Small intestine (tissue), 7 donors: ENCODE results near the gene MDC1. TPM values are rescaled to one million over a fixed set of nuclear protein-coding genes. Genes with fewer than 3 reads are reported as not detected.
A peak's percentile ranks its signal among the peaks of the same experiment; 100 is the strongest.

Source experiments
- DNase-seq, 2 donors: peaks; one replicate each; pipeline versions ENCODE4 v3.0.0 to v3.0.0-alpha.2; 2013
- FAIRE-seq: peaks from 2 replicates; lab custom pipeline; 2012; peaks lifted over from hg19 to GRCh38; lab: Jason Lieb, UNC
- H3K27ac ChIP-seq, 3 donors: one replicate each; pipeline ENCODE4 v1.5.1; 2013; ENCODE audit warnings: low read length in 2 of 3, mild to moderate bottlenecking in 2 of 3, control low read depth in 1 of 3, inconsistent platforms in 1 of 3, low read depth in 1 of 3, moderate library complexity in 1 of 3
- H3K27me3 ChIP-seq, 3 donors: one replicate each; pipeline ENCODE4 v1.6.1; 2013; ENCODE audit warnings: low read length in 3 of 3, inconsistent platforms in 1 of 3; ENCODE audit not compliant: control insufficient read depth in 3 of 3, insufficient read depth in 3 of 3
- H3K36me3 ChIP-seq, 3 donors: one replicate each; pipeline ENCODE4 v1.6.1; 2013; ENCODE audit warnings: low read length in 3 of 3, inconsistent platforms in 1 of 3, low read depth in 1 of 3, mild to moderate bottlenecking in 1 of 3, moderate library complexity in 1 of 3; ENCODE audit not compliant: control insufficient read depth in 3 of 3, insufficient read depth in 2 of 3
- H3K4me1 ChIP-seq, 3 donors: one replicate each; pipeline ENCODE4 v1.6.1; 2013; ENCODE audit warnings: low read length in 2 of 3, inconsistent platforms in 1 of 3, low read depth in 1 of 3, mild to moderate bottlenecking in 1 of 3, moderate library complexity in 1 of 3; ENCODE audit not compliant: control insufficient read depth in 3 of 3, insufficient read depth in 2 of 3
- H3K4me3 ChIP-seq, 3 donors: one replicate each; pipeline ENCODE4 v1.5.1; 2013; ENCODE audit warnings: low read length in 3 of 3, control low read depth in 1 of 3, inconsistent platforms in 1 of 3, low read depth in 1 of 3, mild to moderate bottlenecking in 1 of 3, moderate library complexity in 1 of 3
- H3K9me3 ChIP-seq, 2 donors: one replicate each; pipeline ENCODE4 v1.6.1; 2013; ENCODE audit warnings: low read depth in 1 of 2, low read length in 1 of 2; ENCODE audit not compliant: control insufficient read depth in 2 of 2, insufficient read depth in 1 of 2
- WGBS, 3 donors: extraction: QIAGEN DNeasy Blood & Tissue Kit; methylation state at CpG; one replicate each; pipeline ENCODE4 v1.1.7; 2013; 5-methylcytosine and 5-hydroxymethylcytosine counted together
- polyA plus RNA-seq, 4 donors: library from polyadenylated mRNA; stranded (reverse) in 3 of 4; unstranded in 1 of 4; fragments of 200-250 nt in 3 of 4; fragments of 120-200 nt in 1 of 4; gene quantifications; one replicate each; pipeline versions ENCODE4 v1.2.1 to v1.2.3, GENCODE V29; 2013
- donor health status: healthy with polysubstance abuse.
- donor health status: control.
- donor health status: control.
- donor health status: Bipolar disorder and iron deficiency.
- donor health status: healthy.

MDC1 gene
- polyA plus RNA-seq, 4 donors = 1.8 to 20.7 (median 7.6) TPM

DNA sequence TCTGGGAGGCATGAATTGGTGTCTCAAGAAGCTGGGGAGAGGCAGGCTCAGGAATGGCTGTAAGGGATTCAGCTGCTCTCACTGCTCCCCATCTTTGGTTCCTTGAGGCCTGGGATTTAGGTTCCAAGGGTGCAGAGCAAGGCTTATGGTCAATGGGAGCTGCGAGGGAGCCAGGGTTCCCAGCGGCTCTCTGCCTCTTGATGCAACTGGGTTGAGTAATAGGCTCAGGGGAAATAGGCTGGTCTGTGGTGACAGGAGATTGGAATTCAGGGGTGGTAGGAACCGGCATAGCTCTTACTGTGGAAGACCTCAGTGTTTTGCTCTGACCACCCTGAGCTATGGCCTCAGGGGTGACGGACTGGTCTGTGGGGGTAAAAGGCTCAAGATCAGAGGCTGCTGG, 13.3 kb downstream of the MDC1 start:
- H3K9me3 ChIP-seq = no peaks in the 10 kb centered on the region
- H3K27ac ChIP-seq = no peak overlapping the region
- WGBS, 3 donors = 94 to 100% (median 99%) methylated on average over 4 of the region's 4 CpGs
- DNase-seq (no peak), FAIRE-seq (no peak)
- no peaks in the 10 kb centered on the region for H3K27me3 ChIP-seq
- H3K4me1 ChIP-seq = peaks cover 0 to 3% (median 0%) of the 10 kb centered on the region in 3 donors
- peaks cover 0 to 51% (median 0%) of the 10 kb centered on the region in 3 donors for H3K36me3 ChIP-seq
- H3K4me3 ChIP-seq = no peak overlapping the region

- Histone ChIP-seq H3K4me3 (no peak overlapping the region), H3K9me3 (no peaks in the 10 kb centered on the region), H3K4me1 (peaks cover 0 to 3% (median 0%) of the 10 kb centered on the region in 3 donors), H3K27me3 (no peaks in the 10 kb centered on the region), H3K36me3 (peaks cover 0 to 49% (median 0%) of the 10 kb centered on the region in 3 donors), H3K27ac (no peak overlapping the region)
- no peak for FAIRE-seq
- DNase-seq = no peak
- 96% methylated on average over 10 of the region's 10 CpGs for WGBS, 3 donors
These were observed 14.1 kb downstream of the MDC1 start for GRCh38 chr6:30703011-30703410.

- Histone ChIP-seq H3K9me3 (no peaks in the 10 kb centered on the region), H3K4me1 (peaks cover 0 to 3% (median 0%) of the 10 kb centered on the region in 3 donors), H3K27ac (peak overlapping the region in 1 of 3 donors; percentile 43), H3K36me3 (peaks cover 0 to 36% (median 0%) of the 10 kb centered on the region in 3 donors), H3K4me3 (no peak overlapping the region), H3K27me3 (no peaks in the 10 kb centered on the region)
- DNase-seq (peak; percentile 61 to 76), FAIRE-seq (no peak)
- WGBS, 3 donors = 41 to 55% (median 50%) methylated on average over 4 of the region's 4 CpGs
These were observed 16.7 kb downstream of the MDC1 start for GRCh38 chr6:30700340-30700739.

GRCh38 chr6:30696432-30696831, 20.6 kb downstream of the MDC1 start:
- no peaks in the 10 kb centered on the region for H3K9me3 ChIP-seq
- H3K27me3 ChIP-seq = no peaks in the 10 kb centered on the region
- FAIRE-seq (no peak), DNase-seq (no peak)
- WGBS, 3 donors = 92 to 96% (median 92%) methylated on average over 5 of the region's 5 CpGs
- H3K36me3 ChIP-seq = peaks cover 0 to 3% (median 0%) of the 10 kb centered on the region in 3 donors
- no peak overlapping the region for H3K27ac ChIP-seq
- H3K4me3 ChIP-seq = no peak overlapping the region
- peaks cover 0 to 3% (median 0%) of the 10 kb centered on the region in 3 donors for H3K4me1 ChIP-seq

DNA sequence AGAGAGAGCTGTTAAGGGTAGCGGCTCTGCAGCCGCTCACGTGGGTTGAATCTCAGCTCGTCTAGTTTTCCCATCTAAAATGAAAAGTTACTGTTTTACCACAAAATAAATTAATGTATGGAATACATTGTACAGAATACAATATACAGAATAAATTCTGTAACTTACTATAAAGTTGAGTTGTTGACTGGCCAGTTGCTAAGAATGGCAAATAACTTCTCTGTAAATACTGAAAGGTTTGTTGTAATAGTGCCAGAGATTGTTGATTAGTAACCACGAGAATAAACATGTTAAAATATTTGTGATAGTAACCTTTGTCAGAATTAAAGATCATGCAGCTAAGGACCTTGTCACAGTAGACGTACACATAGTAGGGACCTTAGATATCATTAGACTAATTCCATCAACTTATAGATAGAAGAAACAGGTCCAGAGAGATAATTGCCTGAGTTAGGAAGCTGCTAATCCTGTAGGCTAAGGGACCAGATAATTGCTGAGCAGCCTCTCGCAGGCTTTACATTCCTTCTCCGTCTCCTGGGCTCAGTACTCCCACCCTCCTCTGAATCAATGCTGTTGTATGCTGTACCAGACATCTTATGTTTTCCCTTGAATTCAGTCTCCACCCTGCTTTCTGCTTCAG, 25.8 kb downstream of the MDC1 start:
- 15 to 23% (median 15%) methylated on average over 8 of the region's 8 CpGs for WGBS, 3 donors
- FAIRE-seq = no peak
- Histone ChIP-seq H3K4me3 (peak overlapping the region; percentile 49 to 73 (median 52)), H3K27ac (peak overlapping the region in 2 of 3 donors; percentile 60 to 77), H3K27me3 (peaks cover 0 to 10% (median 0%) of the 10 kb centered on the region in 3 donors), H3K4me1 (peaks cover 0 to 18% (median 4%) of the 10 kb centered on the region in 3 donors), H3K9me3 (no peaks in the 10 kb centered on the region), H3K36me3 (no peaks in the 10 kb centered on the region)
- no peak for DNase-seq

GRCh38 chr6:30690403-30691207, 26.5 kb downstream of the MDC1 start, which contains the start of gene NRM:
Gene NRM, minus strand, starts transcription at chr6:30690984. Its CDS starts 10 bp downstream, at chr6:30690974.
- FAIRE-seq (no peak), DNase-seq (peak; percentile 87 to 94)
- Histone ChIP-seq H3K9me3 (no peaks in the 10 kb centered on the region), H3K27ac (peak within 1 kb of the TSS; percentile 35 to 85 (median 76)), H3K4me1 (peaks cover 0 to 25% (median 4%) of the 10 kb centered on the region in 3 donors), H3K27me3 (peaks cover 0 to 16% (median 0%) of the 10 kb centered on the region in 3 donors), H3K4me3 (peak within 1 kb of the TSS; percentile 49 to 73 (median 52)), H3K36me3 (peaks cover 0 to 1% (median 0%) of the 10 kb centered on the region in 3 donors)
- WGBS, 3 donors = 0 to 2% (median 1%) methylated on average over 38 to 40 of the region's 40 CpGs

DNA sequence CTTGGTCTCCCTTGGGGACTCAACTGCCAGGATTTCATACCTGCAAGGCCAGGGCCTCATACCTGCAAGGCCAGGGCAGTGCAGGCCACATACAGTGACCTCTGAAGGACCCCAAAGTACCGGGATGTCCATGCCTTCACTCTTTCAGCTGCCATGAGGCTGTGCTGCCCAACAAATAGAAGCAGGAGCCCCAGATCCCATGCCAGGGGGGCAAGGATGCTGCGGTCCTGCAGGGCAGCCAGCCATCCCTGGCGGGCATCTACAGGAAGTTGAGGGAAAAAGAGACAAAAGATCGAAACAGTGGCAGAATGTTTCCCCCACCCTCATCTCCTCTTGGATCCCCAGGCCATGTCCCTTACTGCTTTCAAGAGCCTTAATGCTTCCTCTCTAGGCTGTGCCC, 27.1 kb downstream of the MDC1 start:
- Histone ChIP-seq H3K27me3 (peaks cover 0 to 18% (median 0%) of the 10 kb centered on the region in 3 donors), H3K27ac (peak overlapping the region in 2 of 3 donors; percentile 76 to 85), H3K9me3 (no peaks in the 10 kb centered on the region), H3K4me1 (peaks cover 0 to 25% (median 4%) of the 10 kb centered on the region in 3 donors), H3K4me3 (peak overlapping the region in 1 of 3 donors; percentile 73), H3K36me3 (peaks cover 0 to 6% (median 0%) of the 10 kb centered on the region in 3 donors)
- WGBS, 3 donors = 43 to 77% (median 52%) methylated on average over 4 of the region's 4 CpGs
- FAIRE-seq = no peak
- DNase-seq = no peak
